Left renal cortex interstitium (tissue), 4 donors: ENCODE measurements around the gene TYR. TPM values are rescaled to one million over a fixed set of nuclear protein-coding genes. Genes with fewer than 3 reads are reported as not detected.
"Not testable (repeated sequence)": the region's sequence is repeated elsewhere in the genome, so short reads cannot be mapped to it uniquely, and the experiment has no call there.

Source experiments
- DNase-seq, 4 donors: peaks; one replicate each; pipeline ENCODE4 v3.0.0-alpha.2; 2013; ENCODE audit warnings: low read depth in 4 of 4, low spot score in 2 of 4, missing footprints in 1 of 4
- polyA plus RNA-seq, 4 donors: library from polyadenylated mRNA; unstranded; fragments of 120-200 nt; gene quantifications; one replicate each; pipeline ENCODE4 v1.2.1, GENCODE V29; 2013; ENCODE audit not compliant: insufficient read length in 4 of 4

TYR gene
- polyA plus RNA-seq, 4 donors, result 0.17 to 0.33 (median 0.27) TPM; not detected in 1

DNA sequence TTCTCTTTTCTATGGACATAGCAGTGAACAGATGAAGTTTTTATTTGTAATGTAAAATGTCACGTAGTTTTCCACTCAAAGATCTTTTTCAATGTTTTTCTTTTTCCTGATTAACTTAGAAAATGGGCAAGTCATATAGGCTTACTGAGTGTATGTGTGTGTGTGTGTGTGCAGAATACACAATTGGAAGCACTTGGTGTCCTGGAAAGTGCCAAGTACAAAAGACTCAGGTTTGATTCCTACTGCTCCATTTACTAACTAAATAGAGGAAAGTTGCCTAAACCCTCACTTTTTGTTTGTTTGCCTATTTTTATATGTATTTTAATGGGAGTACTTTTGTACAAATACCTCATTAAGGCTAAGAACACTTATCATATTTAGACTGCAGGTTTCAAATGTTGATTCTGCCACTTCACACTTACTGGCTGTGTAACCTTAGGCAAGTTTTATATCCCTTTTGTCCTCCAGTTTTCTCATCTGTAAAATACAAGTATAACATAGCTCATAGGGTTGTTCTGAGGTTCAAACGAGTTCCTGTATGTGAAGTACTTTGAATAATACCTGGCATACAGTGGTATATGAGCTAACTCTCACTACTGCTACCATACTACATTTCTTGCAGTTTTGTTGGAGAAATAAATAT is 90.1 kb downstream of the TYR start:
- no peak for DNase-seq

DNA sequence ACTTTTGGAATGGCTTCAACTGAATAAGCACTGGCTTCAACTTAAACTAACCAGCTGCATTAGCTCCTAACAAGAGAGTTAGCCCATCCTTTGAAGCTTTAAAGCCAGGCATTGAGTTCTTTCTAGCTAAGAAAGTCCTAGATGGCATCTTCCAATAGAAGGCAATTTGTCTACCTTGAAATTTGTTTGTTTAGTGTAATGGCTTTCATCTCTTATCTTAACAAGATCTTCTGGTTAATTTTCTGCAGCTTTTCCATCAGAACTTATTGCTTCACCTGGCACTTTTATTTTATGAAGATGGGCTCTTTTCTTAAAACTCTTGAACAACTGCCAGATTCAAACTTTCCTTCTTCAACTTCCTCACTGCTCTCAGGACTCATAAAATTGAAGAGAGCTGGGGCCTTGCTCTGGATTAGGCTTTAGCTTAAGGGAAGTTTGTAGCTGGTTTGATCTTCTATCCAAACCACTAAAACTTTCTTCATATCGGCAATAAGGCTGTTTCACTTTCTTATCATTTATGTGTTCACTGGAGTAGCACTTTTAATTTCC is 94.9 kb downstream of the TYR start:
- DNase-seq, result not testable (repeated sequence)

DNA sequence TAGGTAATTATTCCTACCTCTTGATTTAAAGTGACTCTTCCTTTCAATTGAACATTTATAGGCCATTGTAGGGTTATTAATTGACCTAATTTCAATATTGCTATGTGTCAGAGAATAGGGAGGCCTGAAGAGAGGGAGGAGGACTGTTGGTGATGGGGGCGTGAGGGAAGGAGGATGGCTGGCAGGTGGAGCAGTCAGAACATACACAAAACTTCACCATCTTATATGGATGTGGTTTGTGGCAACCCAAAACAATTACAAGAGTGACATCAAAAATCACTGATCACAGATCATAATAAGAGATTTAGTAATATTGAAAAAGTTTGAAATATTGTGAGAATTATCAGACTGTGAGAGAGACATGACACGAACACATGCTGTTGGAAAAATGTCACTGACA is 95.5 kb downstream of the TYR start:
- not testable (repeated sequence) for DNase-seq

DNA sequence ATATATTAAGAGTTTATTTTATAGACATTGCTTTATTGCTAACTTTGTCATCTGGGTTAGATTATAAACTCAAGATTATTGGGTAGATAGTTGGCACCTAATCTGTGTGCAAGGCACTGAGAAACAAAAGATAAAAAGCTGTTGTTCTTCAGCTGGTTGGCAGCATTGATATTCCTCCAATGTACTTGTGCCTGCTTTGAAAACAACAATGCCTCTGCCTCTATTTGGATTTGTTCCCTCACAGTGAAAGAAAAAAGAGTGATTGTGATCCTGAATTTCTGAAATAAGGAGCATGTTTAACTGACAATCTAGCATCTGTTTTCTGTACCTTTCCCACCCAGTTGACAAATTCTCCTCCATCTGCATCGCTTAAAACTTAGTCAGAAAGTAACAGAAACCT is 98.3 kb downstream of the TYR start:
- no peak for DNase-seq

DNA sequence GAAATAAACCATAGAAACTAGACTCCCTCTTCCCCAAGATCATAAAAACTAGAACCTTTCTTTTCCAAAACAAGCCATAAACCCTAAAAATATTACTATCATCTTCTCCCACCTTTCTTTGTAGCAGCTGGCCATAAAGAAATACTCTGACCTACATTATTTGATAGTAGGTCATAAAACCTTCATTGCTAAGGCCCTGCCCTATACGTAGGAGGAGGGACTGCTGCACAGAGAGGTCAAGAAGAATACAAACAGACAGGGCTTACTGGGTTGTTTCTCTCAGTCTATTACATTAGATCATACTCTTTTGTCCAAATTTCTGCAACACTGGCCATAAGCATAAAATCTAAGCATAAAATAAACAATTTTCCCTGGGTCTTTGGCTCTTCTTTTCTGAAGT is 101.5 kb downstream of the TYR start:
- no peak for DNase-seq

DNA sequence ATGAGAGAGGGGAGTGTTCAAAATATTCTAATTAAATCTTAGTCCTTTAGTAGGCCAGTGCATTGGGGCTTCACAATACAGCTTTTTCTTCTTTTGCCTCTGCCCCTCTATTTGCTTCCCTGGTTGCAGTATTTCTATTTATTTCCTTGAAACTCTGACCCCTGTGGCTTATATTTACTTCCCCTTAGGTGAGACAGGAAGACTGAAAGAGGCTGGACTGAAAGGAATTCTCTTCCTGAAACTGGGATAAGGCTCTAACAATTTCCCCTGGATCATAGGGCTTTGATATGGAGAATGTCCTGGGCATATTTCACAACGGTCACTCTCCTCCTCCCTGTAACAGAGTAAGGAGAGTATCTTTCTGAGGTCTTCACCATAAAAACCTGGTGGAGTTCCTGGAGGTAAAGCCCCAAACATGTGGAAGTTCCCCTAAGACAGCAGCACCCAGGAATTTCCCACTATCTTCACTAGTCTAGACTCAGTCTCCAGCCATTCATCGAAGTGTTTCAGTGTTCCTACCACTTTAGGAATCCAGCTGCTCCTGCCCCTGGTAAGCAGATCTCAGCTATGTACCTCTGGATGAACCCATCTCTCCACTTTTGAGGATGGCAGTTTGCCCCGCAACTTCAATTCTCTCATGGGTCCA is 103.5 kb downstream of the TYR start:
- DNase-seq, result not testable (repeated sequence)

DNA sequence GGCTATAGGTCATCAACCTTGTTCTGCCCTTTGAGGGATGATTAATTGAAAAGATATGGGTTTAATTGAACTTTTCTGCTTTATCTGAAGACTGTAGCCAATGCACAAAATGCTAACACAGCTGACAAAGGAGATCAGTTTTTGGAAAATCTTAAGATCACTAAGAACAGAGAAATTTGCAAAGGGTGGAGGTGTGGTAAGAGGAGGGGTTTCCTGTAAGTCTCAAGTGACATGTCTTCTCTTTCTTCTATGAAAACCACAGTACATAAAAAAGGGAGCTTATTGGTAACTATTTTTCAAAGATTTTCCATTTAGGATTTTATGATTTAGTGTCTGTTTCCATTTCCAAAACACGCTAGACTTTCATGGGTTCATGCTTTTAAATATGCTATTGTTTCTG is 108.9 kb downstream of the TYR start:
- DNase-seq, result not testable (repeated sequence)

DNA sequence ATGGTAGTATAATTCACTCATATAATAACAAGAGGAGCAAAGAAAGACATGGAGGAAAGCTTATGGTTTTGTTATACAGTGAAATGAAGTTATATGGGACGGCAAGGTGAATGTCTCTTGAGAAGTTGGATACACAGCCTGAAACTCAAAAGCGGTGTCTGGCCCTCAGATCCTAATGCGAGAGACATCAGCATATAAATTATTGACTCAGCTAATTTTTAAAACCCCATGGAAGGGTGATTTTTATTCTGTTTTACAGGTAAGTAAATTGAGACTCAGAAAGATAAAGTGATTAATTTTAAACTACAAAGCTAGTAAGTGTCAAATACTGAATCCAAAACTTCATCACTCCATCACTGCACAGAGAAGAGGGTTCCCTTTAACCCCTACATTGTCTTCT is 110.3 kb downstream of the TYR start:
- DNase-seq, result not testable (repeated sequence)

DNA sequence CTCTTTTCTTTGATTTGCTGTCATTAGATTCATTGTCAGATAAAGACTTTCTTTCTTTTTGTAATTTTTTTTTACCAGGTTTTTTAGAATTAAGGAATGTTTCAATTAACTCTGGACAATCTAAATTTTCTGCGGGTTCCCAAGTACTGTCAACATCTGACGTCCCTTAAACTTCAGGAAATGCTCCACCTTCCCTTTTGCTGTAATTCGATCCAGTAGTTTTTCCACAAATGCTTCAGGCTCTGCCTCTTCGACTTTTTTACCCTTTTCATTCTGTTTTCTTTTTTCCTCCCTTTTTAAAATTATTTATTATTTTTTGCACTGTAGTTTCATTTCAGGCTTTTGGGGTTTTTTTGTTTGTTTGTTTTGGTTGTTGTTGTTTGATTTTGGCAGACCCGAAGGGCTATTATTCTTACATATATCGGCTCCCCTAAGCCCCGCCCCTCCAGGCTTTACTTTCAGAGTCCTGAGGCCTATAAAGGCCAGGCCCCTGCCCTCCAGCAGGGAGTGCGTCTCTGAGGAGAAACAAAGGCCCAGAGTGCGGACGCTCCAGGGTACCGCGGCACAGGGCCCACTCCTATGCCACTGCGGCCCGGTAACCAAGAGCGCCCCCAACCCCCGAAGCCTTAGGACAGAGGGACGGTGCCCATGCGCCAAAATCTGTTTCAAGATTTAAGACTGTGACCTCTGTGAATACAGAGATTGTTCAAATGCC is 116.4 kb downstream of the TYR start:
- DNase-seq, result peak in 2 of 4 donors; percentile 6 to 13

DNA sequence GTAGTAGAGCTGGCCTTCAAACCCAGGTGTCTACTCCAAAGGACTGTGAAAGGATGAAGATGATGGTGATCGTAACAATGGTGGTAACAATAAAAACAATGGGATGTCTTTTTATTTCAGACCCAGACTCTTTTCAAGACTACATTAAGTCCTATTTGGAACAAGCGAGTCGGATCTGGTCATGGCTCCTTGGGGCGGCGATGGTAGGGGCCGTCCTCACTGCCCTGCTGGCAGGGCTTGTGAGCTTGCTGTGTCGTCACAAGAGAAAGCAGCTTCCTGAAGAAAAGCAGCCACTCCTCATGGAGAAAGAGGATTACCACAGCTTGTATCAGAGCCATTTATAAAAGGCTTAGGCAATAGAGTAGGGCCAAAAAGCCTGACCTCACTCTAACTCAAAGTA is 117.3 kb downstream of the TYR start:
- not testable (repeated sequence) for DNase-seq

DNA sequence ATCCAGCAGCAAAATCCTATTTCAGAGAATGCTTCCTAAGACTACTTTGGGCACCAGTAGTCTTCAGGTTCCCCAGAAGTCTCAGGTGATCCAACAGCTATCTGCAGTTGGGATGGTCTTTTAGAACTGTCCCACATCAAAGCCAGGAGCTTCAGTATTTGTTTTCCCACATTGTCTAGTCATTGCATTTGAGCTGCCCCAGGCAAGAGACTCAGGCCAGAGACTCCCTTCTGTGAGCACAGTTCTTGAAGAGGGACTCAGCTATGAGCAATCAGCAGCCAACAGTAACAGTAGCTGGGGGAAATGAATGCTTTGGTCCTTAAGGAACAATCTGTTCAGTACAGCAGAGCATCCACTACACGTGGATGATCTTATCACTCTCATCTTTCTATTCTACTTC is 125.4 kb downstream of the TYR start:
- not testable (repeated sequence) for DNase-seq

DNA sequence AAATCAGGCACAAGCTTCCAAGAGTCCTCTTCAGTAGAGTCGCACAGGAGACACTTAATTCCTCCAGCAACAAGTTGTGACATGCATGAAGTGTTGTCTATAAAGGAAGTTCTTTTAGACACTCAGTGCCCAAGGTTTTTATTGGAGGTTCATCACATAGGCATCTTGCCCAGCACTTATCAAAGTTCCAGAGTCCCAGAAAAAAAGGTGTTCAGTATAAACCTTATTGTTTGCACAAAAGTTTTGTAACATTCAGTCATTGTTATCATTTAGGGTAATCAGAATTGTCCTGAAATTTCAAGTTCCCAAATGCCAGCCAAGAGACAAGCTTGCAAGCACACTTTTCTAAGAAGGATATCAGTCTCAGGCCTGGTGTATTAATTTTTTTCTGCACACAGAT is 130.6 kb downstream of the TYR start:
- DNase-seq, result not testable (repeated sequence)

DNA sequence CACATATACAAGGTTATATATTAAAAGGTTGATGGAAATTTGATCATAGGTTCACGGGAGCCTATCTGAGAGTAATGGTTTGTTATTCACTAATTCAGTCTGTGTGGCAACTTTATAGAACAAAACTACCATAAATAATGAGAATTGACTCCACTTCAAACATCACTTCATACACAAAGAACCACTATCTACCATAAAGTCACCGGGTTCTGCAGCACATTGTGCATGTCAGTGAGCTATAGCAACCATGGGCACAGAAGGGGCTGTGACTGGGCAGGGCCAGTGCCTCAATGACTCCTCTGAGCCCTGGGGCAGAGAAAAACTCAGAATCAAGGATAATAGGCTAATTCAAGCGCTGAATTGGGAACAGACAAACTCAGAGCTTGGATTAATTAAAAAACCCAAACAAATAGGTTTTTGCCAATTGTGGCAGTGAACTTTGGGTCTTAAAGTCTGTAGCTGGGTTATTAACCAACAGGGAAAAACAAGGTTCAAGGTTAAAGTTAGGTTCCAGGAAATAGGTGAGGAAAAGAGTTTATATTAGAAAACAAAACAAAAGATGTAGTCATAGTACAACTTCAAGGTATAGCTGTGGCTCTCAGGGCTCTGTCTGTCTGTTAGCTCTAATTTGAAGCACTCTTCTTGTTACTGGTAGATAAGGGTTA is 131.8 kb downstream of the TYR start:
- not testable (repeated sequence) for DNase-seq

DNA sequence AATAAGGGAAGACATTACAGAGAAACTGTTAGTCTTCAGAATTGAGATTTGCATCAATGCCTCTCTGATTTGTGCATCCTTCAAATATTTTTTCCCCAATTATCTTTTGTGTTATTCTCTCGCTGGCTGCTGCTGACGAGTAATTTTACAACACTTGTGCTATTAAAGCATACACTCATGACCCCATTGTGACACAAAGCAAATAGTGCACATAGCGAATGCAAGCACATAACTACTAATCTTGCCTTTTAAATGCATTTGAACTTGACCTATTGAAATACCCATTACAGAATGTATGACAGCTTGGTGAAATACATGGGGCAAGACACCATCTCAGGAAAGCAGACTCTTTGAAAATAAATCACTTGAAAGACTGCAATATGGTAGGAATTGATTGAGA is 132.9 kb downstream of the TYR start:
- DNase-seq, result not testable (repeated sequence)

DNA sequence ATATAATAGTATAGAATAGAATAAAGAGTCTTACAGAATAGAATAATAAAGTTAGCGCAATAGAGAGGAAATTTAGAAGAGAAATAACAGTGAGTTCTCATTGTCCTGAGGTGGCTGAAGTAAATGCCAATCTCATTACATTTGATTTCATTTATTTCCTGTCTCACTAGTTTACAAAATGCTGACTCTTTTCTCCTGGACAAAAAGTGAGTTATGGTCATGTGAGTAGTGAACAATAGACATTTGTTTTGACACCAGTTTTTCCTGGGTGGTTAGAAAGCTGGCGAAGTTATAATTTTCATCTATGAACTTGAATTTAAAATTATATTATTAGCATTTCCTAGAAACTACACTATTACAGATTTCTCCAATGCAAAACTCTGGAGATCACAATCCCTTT is 143.7 kb downstream of the TYR start:
- DNase-seq, result no peak

DNA sequence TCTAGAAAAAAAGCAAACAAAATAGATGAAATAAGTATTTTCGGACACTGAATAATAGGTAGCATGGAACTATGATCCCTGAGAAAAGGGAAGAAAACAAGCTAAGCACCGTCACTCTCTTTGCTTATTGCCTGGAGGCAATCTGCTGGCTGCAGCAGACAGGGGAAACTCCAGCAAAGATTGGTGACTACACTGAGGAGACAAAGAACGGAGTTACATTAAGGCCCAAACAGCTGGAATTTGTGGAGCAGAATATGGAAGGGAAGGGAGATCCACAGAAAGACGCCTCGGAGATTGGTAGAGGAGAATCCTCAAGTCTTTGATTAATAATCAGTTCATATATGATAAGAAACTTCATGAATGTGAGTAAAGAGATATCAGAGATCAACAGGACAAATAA is 150.2 kb downstream of the TYR start:
- no peak for DNase-seq

DNA sequence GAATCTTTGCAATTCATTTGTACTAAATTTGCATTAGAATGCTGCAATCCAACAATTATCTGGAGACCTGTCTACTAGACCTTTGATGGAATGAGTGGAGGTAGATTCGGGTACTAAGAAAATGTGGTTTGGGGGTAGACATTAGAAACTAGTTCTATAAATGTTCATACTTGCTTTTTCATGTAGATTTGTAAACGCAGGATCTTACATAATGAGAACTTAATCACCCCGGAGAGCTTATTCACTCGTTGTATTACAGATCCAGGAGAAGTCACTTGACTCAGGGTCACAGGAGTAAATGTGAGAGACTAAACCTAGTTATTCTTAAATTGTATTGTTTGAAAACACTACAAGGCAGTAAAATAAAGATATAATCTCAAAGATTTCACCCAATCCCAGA is 154.3 kb downstream of the TYR start:
- not testable (repeated sequence) for DNase-seq

DNA sequence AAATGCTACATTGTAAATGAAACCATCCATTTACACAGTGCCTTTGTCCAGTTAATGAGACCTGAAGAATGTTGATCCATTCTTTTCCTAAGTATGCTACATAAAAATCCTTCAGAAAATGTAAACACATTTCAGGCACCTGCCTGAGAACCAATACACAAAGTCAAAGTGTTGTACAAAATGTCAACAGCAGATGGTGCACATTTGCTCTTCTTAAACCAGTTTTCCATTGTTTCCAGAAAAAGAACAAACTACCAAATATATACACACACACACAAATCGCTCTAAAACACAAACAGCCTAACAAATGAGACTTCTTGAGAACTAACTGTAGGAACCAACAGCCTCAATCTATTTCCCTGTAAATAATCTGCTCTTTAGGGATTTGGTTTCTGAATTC is 156.0 kb downstream of the TYR start:
- not testable (repeated sequence) for DNase-seq

DNA sequence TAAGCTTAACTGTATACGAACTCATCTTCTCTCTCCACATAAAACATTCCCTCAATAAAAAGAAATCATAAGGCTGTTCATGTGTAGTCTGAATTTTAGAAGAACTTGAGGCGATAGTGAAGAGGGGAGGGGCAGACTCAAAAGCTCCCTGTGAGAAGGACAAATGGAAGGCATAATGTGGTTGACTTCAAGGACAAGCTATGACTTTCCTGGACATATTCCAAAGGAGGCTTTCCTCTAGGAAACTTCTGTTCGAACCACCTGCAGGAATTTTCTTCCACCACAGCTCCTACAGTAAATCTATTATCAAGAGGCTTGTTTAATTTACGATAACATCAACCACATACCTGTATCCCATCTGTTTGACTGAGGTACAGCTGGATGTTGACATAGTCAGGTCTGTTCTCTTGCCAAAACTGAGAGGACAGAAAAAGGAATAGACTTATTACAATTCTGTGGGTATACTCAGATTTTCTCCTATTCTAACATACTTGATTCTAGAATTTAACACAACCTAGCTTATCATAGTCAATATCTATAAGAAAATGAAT is 159.5 kb downstream of the TYR start:
- not testable (repeated sequence) for DNase-seq

DNA sequence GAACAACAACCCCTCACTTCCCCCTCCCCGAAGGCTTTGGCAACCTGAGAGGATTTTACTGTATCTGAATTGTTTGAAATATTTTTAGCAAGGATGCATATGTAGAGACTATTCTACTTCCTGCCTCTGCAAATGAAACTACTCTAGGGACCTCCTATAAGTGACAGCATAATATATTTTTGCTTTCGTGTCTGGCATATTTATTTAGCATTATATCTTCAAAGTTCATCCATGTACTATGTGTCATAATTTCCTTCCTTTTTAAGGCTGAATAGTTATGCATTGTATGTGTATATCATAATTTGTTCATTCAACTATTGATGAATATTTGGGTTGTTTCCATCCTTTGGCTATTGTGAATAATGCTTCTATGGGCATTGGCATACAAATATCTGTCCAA is 160.4 kb downstream of the TYR start:
- DNase-seq, result not testable (repeated sequence)

DNA sequence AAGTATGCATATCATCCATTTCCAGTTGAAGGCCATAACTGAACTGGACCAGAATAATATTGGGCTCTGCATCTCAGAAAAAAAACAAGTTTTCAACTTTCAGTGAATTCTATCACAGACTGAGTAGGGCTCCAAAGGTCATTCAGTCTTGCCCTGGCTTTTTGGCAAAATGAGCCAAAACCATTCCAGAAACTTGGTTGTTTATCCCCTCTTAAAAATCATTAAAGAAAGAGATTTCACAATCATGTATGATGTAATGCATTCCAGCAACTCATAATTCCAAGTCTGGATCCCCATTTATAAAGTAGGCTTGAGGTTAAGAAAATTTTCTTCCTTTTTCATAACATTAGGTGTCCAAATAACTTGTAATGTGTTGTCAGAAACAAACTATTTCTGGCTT is 162.8 kb downstream of the TYR start:
- not testable (repeated sequence) for DNase-seq
